Measurements from ENCODE around the gene AP2M1. TPM values are rescaled to one million over a fixed set of nuclear protein-coding genes. Genes with fewer than 3 reads are reported as not detected.
A peak's percentile ranks its signal among the peaks of the same experiment; 100 is the strongest.

The AP2M1 gene
- total and polyA plus RNA-seq, 5 donors, result 271 to 340 (median 330) TPM

GRCh38 chr3:184178521-184179138 is 4.0 kb downstream of the AP2M1 start:
- no peak for ATAC-seq
- H3K4me3 ChIP-seq (ENCODE audit: low read length), result no peak overlapping the region
- intact Hi-C loops (cut with DNase I), result no loop called here
- DNase-seq, result no peak
- WGBS, result 90% methylated on average over 13 of the region's 13 CpGs
- no peak overlapping the region for H3K27ac ChIP-seq (ENCODE audit: low read length)
- no peaks in the 10 kb centered on the region for H3K27me3 ChIP-seq (ENCODE audit: control insufficient read depth, insufficient read depth)
- no peaks in the 10 kb centered on the region for H3K9me3 ChIP-seq (ENCODE audit: control insufficient read depth, low read length)
- peaks cover 9% of the 10 kb centered on the region for H3K4me1 ChIP-seq (ENCODE audit: control insufficient read depth, insufficient read depth, low read length)

- Histone ChIP-seq H3K27ac (ENCODE audit: low read length) (no peak overlapping the region), H3K27me3 (ENCODE audit: control insufficient read depth, insufficient read depth) (no peaks in the 10 kb centered on the region), H3K9me3 (ENCODE audit: control insufficient read depth, low read length) (no peaks in the 10 kb centered on the region), H3K4me3 (ENCODE audit: low read length) (no peak overlapping the region), H3K4me1 (ENCODE audit: control insufficient read depth, insufficient read depth, low read length) (peaks cover 6% of the 10 kb centered on the region)
- intact Hi-C loops (cut with DNase I), result loop anchor here in 1 of 4 donors (10.0 kb wide), 1 partner anchor 115 kb away; the partner anchor contains the start of gene PSMD2
- no peak for ATAC-seq
- WGBS, result 86% methylated on average over 6 of the region's 6 CpGs
- DNase-seq, result peak in 2 of 3 donors; percentile 0 to 29
Observed at GRCh38 chr3:184180165-184180564, 5.5 kb downstream of the AP2M1 start.

GRCh38 chr3:184181596-184181995 is 6.9 kb downstream of the AP2M1 start:
- ATAC-seq (no peak), DNase-seq (peak in 2 of 3 donors; percentile 9 to 41)
- peaks cover 8% of the 10 kb centered on the region for H3K4me1 ChIP-seq (ENCODE audit: control insufficient read depth, insufficient read depth, low read length)
- no peak overlapping the region for H3K4me3 ChIP-seq (ENCODE audit: low read length)
- 94% methylated on average over 9 of the region's 9 CpGs for WGBS
- intact Hi-C loops (cut with DNase I), result loop anchor here in 1 of 4 donors (10.0 kb wide), 1 partner anchor 113 kb away; the partner anchor contains the start of gene PSMD2
- H3K27ac ChIP-seq (ENCODE audit: low read length), result no peak overlapping the region
- no peaks in the 10 kb centered on the region for H3K9me3 ChIP-seq (ENCODE audit: control insufficient read depth, low read length)
- H3K27me3 ChIP-seq (ENCODE audit: control insufficient read depth, insufficient read depth), result no peaks in the 10 kb centered on the region

- WGBS, result 76% methylated on average over 5 of the region's 5 CpGs
Observed at GRCh38 chr3:184183679-184184078, 9.0 kb downstream of the AP2M1 start.

GRCh38 chr3:184184546-184185230 is 10.0 kb downstream of the AP2M1 start:
- Histone ChIP-seq H3K4me3 (ENCODE audit: low read length) (no peak overlapping the region), H3K27ac (ENCODE audit: low read length) (no peak overlapping the region), H3K4me1 (ENCODE audit: control insufficient read depth, insufficient read depth, low read length) (peaks cover 2% of the 10 kb centered on the region), H3K27me3 (ENCODE audit: control insufficient read depth, insufficient read depth) (no peaks in the 10 kb centered on the region), H3K9me3 (ENCODE audit: control insufficient read depth, low read length) (no peaks in the 10 kb centered on the region)
- DNase-seq, result no peak
- ATAC-seq, result no peak
- intact Hi-C loops (cut with DNase I), result loop anchor here in 2 of 4 donors (5.0 to 10.0 kb wide), 2 partner anchors 37 to 110 kb away; partner anchors contain the start of gene PSMD2 (in 1 of the 2)
- 95% methylated on average over 18 of the region's 18 CpGs for WGBS

More at GRCh38 chr3:184183679-184184078, 9.0 kb downstream of the AP2M1 start:
- no peaks in the 10 kb centered on the region for H3K9me3 ChIP-seq (ENCODE audit: control insufficient read depth, low read length)
- H3K4me1 ChIP-seq (ENCODE audit: control insufficient read depth, insufficient read depth, low read length), result peaks cover 2% of the 10 kb centered on the region
- no peak overlapping the region for H3K4me3 ChIP-seq (ENCODE audit: low read length)
- DNase-seq (peak in 1 of 3 donors; percentile 43), ATAC-seq (no peak)
- H3K27ac ChIP-seq (ENCODE audit: low read length), result no peak overlapping the region
- H3K27me3 ChIP-seq (ENCODE audit: control insufficient read depth, insufficient read depth), result no peaks in the 10 kb centered on the region
- intact Hi-C loops (cut with DNase I), result loop anchor here in 1 of 4 donors (10.0 kb wide), 1 partner anchor 111 kb away; the partner anchor contains the start of gene PSMD2

GRCh38 chr3:184185461-184186183 is 11.0 kb downstream of the AP2M1 start:
- peak; percentile 98 for ATAC-seq
- peak overlapping the region; percentile 85 for H3K4me3 ChIP-seq (ENCODE audit: low read length)
- intact Hi-C loops (cut with DNase I), result loop anchor here in 2 of 4 donors (5.0 to 10.0 kb wide), 2 partner anchors 38 to 109 kb away; partner anchors contain the start of gene PSMD2 (in 1 of the 2)

GRCh38 chr3:184186184-184186901 is 11.7 kb downstream of the AP2M1 start, which contains the start of gene ABCF3:
ABCF3 (plus strand) TSS chr3:184186199; CDS start chr3:184186208, 9 bp downstream.
- H3K27me3 ChIP-seq (ENCODE audit: control insufficient read depth, insufficient read depth), result no peaks in the 10 kb centered on the region
- H3K4me3 ChIP-seq (ENCODE audit: low read length), result peak within 1 kb of the TSS; percentile 85
- H3K9me3 ChIP-seq (ENCODE audit: control insufficient read depth, low read length), result no peaks in the 10 kb centered on the region
- ATAC-seq (peak; percentile 30 to 49), DNase-seq (peak in 2 of 3 donors; percentile 77 to 79)
- under 1% methylated on average over 45 of the region's 45 CpGs for WGBS
- intact Hi-C loops (cut with DNase I), result loop anchor here in 2 of 4 donors (5.0 to 10.0 kb wide), 2 partner anchors 39 to 108 kb away; partner anchors contain the start of gene PSMD2 (in 1 of the 2)
- peaks cover 2% of the 10 kb centered on the region for H3K4me1 ChIP-seq (ENCODE audit: control insufficient read depth, insufficient read depth, low read length)
- peak within 1 kb of the TSS; percentile 91 for H3K27ac ChIP-seq (ENCODE audit: low read length)

More at GRCh38 chr3:184185461-184186183, 11.0 kb downstream of the AP2M1 start:
- Histone ChIP-seq H3K4me1 (ENCODE audit: control insufficient read depth, insufficient read depth, low read length) (peaks cover 2% of the 10 kb centered on the region), H3K27me3 (ENCODE audit: control insufficient read depth, insufficient read depth) (no peaks in the 10 kb centered on the region), H3K27ac (ENCODE audit: low read length) (peak overlapping the region; percentile 91), H3K9me3 (ENCODE audit: control insufficient read depth, low read length) (no peaks in the 10 kb centered on the region)
- WGBS, result 2% methylated on average over 55 of the region's 55 CpGs
- peak; percentile 100 for DNase-seq

- WGBS, result 16% methylated on average over 3 of the region's 3 CpGs
- DNase-seq (no peak), ATAC-seq (no peak)
- H3K9me3 ChIP-seq (ENCODE audit: control insufficient read depth, low read length), result no peaks in the 10 kb centered on the region
- H3K4me3 ChIP-seq (ENCODE audit: low read length), result peak overlapping the region; percentile 85
- intact Hi-C loops (cut with DNase I), result loop anchor here in 2 of 4 donors (5.0 to 10.0 kb wide), 2 partner anchors 40 to 108 kb away; partner anchors contain the start of gene PSMD2 (in 1 of the 2)
- no peaks in the 10 kb centered on the region for H3K27me3 ChIP-seq (ENCODE audit: control insufficient read depth, insufficient read depth)
- peaks cover 2% of the 10 kb centered on the region for H3K4me1 ChIP-seq (ENCODE audit: control insufficient read depth, insufficient read depth, low read length)
- H3K27ac ChIP-seq (ENCODE audit: low read length), result no peak overlapping the region
Observed at GRCh38 chr3:184186902-184187207, 12.2 kb downstream of the AP2M1 start.

GRCh38 chr3:184188080-184188479 is 13.4 kb downstream of the AP2M1 start:
- no peak for ATAC-seq

GRCh38 chr3:184189421-184189820 is 14.8 kb downstream of the AP2M1 start:
- no peak overlapping the region for H3K27ac ChIP-seq (ENCODE audit: low read length)
- H3K27me3 ChIP-seq (ENCODE audit: control insufficient read depth, insufficient read depth), result no peaks in the 10 kb centered on the region
- ATAC-seq (no peak), DNase-seq (no peak)
- H3K9me3 ChIP-seq (ENCODE audit: control insufficient read depth, low read length), result no peaks in the 10 kb centered on the region
- 93% methylated on average over 13 of the region's 13 CpGs for WGBS
- no peak overlapping the region for H3K4me3 ChIP-seq (ENCODE audit: low read length)
- H3K4me1 ChIP-seq (ENCODE audit: control insufficient read depth, insufficient read depth, low read length), result peaks cover 2% of the 10 kb centered on the region
- intact Hi-C loops (cut with DNase I), result loop anchor here in 2 of 4 donors (5.0 to 10.0 kb wide), 2 partner anchors 42 to 105 kb away; partner anchors contain the start of gene PSMD2 (in 1 of the 2)

More at GRCh38 chr3:184188080-184188479, 13.4 kb downstream of the AP2M1 start:
- Histone ChIP-seq H3K4me3 (ENCODE audit: low read length) (no peak overlapping the region), H3K27me3 (ENCODE audit: control insufficient read depth, insufficient read depth) (no peaks in the 10 kb centered on the region), H3K27ac (ENCODE audit: low read length) (no peak overlapping the region), H3K4me1 (ENCODE audit: control insufficient read depth, insufficient read depth, low read length) (peaks cover 2% of the 10 kb centered on the region), H3K9me3 (ENCODE audit: control insufficient read depth, low read length) (no peaks in the 10 kb centered on the region)
- DNase-seq, result no peak
- intact Hi-C loops (cut with DNase I), result loop anchor here in 2 of 4 donors (5.0 to 10.0 kb wide), 2 partner anchors 41 to 107 kb away; partner anchors contain the start of gene PSMD2 (in 1 of the 2)
- 87% methylated on average over 17 of the region's 17 CpGs for WGBS
